Anterior cingulate cortex (tissue), 58 donors: ENCODE data around the gene TCHP.

ENCODE experiments used
- DNase-seq, 58 donors: peaks; one replicate each; lab custom pipeline; 2025; lab: John Stamatoyannopoulos, UW

Gene TCHP

DNA sequence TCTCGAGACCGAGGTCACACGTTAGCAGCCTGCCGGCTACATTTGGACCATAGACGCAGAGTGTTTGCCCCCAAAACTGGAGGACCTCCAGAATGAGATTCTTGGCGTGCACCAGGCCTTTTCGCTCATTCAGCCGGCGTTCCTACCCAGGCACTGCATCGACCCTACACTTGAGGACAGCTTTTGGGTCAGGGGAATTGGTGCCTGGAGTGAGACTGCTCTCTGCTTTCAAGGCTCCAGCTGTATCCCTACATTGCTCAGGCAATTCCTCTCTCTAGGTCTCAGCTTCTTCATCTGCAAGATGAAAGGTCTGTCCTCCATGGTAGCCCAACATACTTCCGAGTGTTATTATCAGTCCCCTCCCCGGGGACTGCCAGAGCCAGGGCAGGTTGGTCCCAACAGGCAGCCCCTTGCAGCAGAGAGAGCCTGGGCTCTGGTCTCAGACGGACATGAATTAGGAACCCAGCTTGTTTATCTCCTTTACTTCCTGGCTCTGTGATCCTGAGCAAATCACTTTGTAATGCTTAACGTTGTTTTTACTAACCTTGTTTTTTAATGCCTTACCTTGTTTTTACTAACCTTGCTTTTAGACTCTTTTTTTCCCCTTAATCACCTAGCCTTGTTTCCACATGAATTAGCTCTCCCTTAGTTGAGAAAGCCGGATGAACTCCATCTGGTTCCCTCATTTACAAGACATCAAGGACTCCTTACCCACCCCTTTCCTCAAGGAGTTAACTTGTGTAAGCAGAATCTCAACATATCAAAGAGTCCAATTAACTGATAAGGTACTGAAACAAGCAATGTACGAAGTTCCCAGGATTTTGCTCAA, 892 bp downstream of the TCHP start:
- DNase-seq, result peak in 4 of 58 donors; percentile 12 to 33 (median 30)

- no peak for DNase-seq
Observed at GRCh38 chr12:109902891-109903418, 2.9 kb downstream of the TCHP start.

DNA sequence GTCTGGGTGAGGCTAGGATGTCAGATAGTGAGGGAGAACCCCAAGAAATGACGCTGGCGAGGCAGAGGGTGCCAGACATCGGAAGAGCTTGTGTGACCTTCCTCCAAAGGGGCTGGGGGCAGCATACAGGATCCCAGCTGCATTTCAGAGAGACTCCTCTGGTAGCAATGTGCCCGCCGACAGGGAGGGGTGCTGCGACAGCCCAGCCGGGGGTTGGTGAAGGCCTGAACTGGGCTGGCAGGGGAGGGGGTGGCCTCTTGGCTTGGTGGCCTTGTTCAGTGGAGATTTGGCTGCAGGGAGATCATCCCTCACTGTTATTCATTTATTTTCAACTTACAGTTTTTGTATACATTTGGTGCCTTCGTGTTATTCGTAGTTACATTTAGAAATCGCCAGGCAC, 5.2 kb downstream of the TCHP start:
- DNase-seq, result no peak

GRCh38 chr12:109910254-109910968, 10.3 kb downstream of the TCHP start:
- no peak for DNase-seq

- no peak for DNase-seq
Observed at GRCh38 chr12:109910969-109911348, 10.9 kb downstream of the TCHP start.

- DNase-seq, result no peak
Observed at GRCh38 chr12:109912855-109913321, 12.8 kb downstream of the TCHP start.

GRCh38 chr12:109914461-109914860, 14.4 kb downstream of the TCHP start:
- no peak for DNase-seq

DNA sequence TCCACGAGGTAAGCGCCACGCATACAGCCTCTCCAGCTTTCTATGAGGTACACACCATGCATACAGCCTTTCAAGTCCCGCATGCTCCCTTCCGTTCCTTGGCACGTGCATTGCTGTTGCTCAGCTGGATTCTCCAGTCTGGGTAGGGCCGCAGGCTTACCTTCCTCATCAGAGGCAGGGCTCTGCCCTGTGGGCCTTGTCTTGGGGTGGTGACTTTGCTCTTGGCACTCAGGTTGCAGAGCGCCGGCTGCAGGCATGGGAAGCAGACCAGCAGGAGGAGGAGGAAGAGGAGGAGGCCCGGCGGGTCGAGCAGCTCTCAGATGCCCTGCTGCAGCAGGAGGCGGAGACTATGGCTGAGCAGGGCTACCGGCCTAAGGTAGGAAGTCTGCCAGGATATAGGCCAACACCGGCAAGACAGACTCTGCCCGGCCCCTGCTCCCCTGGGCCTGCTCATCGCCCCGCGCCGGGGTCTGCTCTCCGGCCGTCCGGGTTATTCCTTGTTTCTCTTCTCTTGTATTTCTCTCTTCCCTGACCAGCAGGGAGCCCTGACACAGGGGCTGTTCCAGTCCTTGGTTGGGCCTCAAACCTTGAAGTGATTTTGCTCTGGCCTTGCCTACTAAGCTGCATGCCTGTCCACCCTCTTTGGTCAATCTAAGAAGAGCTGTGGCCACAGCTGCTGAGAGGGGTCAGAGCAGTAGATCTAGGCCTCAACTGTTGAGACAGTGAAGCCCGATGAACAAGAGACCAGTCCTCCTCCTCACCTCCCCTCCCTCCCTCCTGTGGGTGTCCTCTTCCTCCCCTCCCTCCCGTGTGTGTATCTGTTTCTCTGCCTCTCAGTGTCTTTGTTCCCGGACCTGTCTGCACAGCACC, 15.3 kb downstream of the TCHP start:
- no peak for DNase-seq

- no peak for DNase-seq
Observed at GRCh38 chr12:109916045-109916444, 16.0 kb downstream of the TCHP start.

- DNase-seq, result peak in 1 of 58 donors; percentile 6
Observed at GRCh38 chr12:109919456-109919855, 19.4 kb downstream of the TCHP start.

- no peak for DNase-seq
Observed at GRCh38 chr12:109920261-109920780, 20.2 kb downstream of the TCHP start.

DNA sequence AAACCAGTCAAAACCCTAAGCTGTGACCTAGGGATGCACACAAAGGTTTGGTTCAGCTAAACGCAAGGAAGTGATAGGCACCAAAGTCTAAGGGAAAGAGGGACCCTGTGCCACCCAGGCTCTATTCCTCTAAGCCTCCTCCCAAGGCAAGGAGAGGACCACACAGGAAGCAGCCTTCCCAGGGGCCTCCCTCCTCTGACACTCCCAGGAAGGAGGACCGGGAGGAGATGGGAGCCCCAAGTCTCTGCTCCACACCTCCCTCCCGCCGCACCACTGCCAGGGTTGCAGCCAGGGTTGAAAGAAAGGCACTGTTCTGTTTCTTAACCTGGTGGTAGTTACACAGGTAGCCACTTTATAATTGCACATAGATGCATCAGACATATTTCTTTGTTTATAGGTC, 21.9 kb downstream of the TCHP start:
- no peak for DNase-seq

GRCh38 chr12:109923038-109923437, 23.0 kb downstream of the TCHP start:
- no peak for DNase-seq

DNA sequence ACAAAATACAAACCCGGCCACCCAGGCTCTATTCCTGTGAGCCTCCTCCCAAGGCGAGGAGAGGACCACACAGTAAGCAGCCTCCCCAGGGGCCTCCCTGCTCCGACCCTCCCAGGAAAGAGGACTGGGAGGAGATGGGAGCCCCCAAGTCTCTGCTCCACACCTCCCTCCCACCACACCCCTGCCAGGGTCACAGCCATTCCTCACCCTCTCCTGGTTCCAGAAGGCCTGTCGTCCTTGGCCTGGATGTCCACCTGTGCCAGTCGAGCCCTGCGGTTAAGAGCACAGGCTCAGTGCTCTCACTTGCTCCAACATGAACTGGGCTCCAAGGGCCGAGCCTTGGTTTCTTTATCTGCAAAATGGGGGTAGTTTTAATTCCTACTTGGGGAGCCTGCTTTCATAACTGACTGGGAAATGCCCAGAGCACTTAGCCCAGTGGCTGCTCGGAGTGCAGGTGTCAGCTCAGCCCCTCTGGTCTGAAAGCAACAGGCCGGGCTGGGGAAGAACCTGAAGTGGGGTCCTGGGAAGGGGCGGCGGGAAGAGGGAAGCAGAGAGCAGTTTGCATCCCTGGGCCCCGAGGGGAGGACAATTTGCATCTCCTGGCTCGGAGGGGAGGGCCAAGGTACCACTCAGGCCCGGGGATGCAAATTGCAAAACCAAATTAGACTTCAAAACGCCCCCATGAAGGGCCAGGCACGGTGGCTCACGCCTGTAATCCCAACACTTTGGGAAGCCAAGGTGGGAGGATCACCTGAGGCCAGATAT, 23.6 kb downstream of the TCHP start:
- no peak for DNase-seq

DNA sequence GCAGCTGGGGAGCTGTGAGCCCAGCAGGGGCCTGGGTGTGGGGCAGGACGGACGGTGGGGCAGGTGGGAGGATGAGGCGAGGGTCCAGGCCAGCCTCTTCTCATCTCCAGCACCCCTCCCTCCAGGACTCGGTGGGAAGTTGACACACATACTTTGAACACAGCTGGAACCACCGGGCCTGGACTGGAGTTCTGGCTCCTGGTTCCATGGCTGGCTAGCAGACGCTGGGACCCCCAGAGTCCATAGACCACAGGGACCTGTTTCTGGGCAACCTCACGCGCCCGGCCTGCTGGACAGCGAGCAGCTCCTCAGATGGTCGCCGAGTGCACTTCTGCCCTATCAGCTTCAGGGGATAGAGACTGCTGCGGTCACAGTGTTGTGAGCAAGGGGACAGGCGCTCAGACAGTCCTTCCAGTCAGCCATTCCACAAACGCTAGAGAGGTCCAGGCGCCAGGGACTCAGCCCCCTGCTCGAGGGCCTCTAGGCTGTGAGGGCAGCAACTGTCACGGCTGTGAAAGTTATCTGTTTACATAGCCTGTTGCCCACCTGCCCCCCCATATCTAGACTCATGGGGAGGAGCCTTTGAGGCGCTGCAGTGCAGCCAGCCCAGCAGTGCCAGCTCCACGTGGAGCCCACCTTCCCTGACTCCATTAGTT, 25.2 kb downstream of the TCHP start:
- no peak for DNase-seq

DNA sequence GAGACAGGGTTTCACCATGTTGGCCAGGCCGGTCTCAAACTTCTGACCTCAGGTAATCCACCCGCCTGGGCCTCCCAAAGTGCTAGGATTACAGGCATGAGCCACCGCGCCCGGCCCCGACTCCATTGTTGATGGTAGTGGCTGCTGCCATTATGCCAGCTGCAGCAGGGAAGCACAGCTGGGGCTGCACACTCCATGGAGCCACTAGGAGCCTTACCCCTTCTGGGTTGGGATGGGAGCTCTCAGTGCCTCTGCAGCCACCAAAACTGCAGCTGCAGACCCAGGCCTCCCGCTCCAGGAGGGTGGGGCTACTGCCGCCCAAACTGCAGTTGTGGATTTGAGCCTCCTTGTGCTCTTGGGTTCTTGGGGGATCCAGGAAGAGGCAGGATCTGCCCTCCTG, 25.9 kb downstream of the TCHP start:
- DNase-seq, result no peak

GRCh38 chr12:109926488-109927210, 26.6 kb downstream of the TCHP start:
- DNase-seq, result no peak

DNA sequence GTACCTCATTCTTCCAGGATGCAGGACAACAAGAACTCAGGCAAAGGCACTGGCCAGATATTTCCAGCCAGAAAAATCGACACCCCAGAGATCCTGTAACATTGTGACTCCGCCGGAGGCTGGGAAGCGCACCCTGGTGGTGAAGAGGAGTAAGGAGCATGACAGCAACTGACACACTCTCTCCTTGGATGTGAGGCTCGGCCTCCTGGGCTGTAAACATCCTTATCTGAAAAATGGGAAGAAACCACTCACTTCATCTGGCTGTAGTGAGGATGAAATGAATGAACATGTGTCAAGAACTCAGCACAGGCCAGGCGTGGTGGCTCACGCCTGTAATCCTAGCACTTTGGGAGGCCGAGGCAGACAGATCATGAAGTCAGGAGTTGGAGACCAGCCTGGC, 27.5 kb downstream of the TCHP start:
- peak in 1 of 58 donors; percentile 13 for DNase-seq
